GM12875 (cell line): ENCODE results near the gene USP48.

Experiments used
- H3K4me3 ChIP-seq: one replicate; pipeline ENCODE4 v1.5.1; 2011; ENCODE audit warnings: low read depth, low read length, control low read depth
- TF ChIP-seq, protein P1 (sequence below): IDR thresholded peaks from 2 replicates; pipeline ENCODE4 v1.5.1; 2011; ENCODE audit warnings: low read depth, mild to moderate bottlenecking, control low read depth, inconsistent platforms, low read length, moderate library complexity, borderline replicate concordance; ENCODE audit not compliant: insufficient read depth

Gene USP48, protein sequence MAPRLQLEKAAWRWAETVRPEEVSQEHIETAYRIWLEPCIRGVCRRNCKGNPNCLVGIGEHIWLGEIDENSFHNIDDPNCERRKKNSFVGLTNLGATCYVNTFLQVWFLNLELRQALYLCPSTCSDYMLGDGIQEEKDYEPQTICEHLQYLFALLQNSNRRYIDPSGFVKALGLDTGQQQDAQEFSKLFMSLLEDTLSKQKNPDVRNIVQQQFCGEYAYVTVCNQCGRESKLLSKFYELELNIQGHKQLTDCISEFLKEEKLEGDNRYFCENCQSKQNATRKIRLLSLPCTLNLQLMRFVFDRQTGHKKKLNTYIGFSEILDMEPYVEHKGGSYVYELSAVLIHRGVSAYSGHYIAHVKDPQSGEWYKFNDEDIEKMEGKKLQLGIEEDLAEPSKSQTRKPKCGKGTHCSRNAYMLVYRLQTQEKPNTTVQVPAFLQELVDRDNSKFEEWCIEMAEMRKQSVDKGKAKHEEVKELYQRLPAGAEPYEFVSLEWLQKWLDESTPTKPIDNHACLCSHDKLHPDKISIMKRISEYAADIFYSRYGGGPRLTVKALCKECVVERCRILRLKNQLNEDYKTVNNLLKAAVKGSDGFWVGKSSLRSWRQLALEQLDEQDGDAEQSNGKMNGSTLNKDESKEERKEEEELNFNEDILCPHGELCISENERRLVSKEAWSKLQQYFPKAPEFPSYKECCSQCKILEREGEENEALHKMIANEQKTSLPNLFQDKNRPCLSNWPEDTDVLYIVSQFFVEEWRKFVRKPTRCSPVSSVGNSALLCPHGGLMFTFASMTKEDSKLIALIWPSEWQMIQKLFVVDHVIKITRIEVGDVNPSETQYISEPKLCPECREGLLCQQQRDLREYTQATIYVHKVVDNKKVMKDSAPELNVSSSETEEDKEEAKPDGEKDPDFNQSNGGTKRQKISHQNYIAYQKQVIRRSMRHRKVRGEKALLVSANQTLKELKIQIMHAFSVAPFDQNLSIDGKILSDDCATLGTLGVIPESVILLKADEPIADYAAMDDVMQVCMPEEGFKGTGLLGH

DNA sequence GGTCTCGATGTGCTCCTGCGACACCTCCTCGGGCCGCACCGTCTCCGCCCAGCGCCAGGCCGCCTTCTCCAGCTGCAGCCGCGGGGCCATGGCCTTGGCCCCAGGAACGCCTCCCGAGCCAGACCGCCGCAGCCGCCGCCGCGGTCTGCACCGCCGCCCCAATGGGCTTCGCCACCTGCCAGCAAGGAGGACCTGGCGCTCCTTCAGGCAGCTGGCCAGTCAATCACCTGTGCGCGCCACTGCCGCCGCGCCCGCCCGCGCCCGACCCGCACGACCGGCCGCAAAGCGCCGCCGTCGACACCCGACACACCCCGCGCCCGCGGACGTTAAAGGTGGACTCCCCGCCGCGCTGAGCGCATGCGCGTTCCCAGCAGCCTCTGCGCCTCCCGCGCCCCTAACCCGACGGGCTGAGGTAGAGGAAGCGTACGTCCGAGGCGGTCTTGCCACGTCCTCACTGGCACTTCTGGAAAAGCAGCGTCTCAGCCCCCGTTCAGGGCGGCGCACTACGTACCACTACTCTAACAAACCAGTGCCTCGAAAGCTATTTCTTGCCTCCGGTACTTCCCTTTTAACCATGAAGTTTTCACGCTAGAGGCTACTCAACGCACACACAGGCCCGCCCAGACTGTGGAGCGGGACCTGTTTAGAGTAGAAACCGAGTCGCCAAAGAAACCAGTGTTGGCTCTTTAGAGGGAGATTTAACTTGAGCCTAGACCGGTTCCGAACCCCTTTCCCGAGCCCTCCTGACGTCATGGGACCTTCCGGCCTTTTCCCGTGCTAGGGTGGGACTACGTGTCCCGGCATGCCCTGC lies at the start of gene USP48:
Gene USP48, minus strand, starts transcription at position 282 of the 811 bp plus-strand sequence. Its CDS starts 192 bp downstream, at position 90.
- TF ChIP-seq, protein P1, sequence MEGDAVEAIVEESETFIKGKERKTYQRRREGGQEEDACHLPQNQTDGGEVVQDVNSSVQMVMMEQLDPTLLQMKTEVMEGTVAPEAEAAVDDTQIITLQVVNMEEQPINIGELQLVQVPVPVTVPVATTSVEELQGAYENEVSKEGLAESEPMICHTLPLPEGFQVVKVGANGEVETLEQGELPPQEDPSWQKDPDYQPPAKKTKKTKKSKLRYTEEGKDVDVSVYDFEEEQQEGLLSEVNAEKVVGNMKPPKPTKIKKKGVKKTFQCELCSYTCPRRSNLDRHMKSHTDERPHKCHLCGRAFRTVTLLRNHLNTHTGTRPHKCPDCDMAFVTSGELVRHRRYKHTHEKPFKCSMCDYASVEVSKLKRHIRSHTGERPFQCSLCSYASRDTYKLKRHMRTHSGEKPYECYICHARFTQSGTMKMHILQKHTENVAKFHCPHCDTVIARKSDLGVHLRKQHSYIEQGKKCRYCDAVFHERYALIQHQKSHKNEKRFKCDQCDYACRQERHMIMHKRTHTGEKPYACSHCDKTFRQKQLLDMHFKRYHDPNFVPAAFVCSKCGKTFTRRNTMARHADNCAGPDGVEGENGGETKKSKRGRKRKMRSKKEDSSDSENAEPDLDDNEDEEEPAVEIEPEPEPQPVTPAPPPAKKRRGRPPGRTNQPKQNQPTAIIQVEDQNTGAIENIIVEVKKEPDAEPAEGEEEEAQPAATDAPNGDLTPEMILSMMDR, result no peak
- peak within 1 kb of the TSS; percentile 97 for H3K4me3 ChIP-seq

DNA sequence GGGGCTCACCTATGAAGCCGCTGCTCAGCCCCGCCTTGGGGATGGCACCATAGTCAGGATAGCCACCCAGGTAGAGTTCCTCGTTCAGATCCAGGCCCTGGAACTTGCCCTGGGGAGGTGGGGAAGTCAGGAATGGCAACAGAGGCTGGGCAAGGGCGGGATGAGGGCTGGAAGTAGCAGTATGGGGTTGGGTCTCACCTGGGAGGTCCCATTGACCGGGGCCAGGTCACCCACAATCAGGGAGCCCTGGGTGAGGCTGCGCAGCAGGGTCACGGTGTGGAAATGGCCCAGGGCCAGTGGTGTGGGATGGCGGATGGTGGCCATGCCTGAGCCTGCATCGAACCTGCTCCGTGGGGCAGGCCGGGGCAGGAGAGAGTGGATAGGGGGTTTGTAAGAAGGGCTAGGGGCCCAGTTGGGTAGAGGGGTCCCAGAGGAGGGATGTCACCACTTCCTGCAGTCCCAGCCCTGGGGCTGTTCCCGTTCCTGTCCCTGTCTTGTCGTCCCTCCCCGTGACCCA lies 48.6 kb upstream of the USP48 start:
- TF ChIP-seq, protein P1, result no peak

DNA sequence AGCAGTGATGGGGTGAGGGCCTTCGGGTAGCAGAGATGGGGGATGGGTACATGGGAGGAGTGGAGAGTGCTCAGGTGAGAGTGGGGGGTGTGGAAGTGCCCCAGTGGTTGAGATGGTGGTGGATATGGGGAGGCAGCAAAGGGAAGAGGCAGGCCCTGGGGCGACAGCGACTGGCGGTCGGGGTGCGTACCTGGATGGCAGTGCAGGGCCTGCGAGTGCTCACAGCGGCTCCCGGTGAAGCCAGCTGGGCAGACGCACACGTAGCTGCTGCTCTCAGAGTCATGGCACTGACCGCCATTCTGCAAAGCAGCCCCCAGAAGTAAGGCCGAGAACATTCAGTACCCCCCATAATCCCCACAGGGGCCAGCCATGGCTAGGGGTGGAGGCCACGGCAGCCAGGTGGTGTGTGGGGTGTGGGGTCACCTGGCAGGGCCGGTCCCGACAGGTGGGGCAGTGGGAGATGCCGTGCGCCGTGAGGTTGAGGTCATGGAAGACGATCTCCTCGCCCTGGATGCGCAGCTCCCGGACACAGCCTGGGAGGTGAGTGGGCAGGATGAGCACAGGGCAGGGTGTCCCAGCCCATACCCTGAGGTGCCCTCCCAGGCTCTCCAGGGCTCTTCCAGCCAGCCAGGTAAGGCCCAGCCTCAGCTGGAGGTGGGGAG lies 48.0 kb upstream of the USP48 start:
- TF ChIP-seq, protein P1, result no peak
- H3K4me3 ChIP-seq, result no peak overlapping the region

More for the DNA sequence above, 48.6 kb upstream of the USP48 start:
- H3K4me3 ChIP-seq, result no peak overlapping the region

DNA sequence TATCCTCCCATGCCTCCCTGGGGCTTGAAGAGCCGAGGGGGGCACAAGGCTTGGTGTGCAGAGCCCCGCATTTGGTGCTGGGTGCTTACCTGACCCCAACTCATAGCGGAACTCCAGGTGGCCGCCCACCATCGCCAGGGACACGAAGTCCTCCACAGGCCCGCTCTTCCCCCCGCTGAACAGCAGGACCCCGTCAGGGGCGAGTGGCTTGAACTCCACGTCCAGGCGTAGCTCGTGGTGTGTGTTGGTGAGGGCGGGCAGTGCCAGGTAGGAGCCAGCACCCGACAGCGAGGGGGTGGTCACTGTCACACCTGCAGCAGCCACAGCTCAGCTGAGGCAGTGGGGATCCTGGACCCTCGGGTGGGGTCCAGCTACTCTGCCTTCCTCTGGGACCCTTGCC lies 46.3 kb upstream of the USP48 start:
- no peak overlapping the region for H3K4me3 ChIP-seq
- TF ChIP-seq, protein P1, result no peak

DNA sequence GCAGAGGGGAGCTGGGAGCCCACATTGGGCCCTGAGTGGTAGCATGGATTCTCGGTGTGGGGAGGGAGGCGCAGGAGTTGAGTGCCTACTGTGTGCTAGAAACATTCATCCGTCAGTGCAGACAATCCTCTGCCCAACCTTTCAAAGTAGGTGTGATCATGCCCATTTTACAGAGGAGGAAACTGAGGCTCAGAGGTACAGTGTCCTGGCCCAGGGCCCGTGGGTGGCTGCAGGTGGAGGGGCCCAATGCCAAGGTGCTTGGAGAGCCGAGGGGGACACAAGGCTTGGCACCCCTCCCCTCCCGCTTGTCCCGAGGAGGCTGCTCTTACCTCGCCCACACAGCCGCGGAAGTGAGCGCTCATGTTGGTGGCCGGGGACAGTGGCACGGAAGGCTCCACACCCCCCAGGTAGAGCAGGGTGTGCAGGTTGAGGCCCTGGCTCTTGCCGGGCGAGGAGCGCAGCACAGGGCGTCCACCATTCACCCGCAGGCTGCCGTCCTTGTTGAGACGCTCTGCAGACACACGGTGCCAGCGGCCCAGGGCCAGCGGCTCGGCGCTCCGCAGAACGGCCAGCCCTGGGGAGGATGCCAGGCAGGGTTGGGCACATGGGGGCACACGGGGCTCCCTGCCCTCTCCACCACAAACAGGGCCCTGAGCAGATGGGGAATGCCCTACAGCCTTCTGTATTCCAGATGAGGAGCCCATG lies 45.7 kb upstream of the USP48 start:
- TF ChIP-seq, protein P1, result no peak

More for the DNA sequence above, 45.7 kb upstream of the USP48 start:
- H3K4me3 ChIP-seq, result no peak overlapping the region
